Suprapubic skin (tissue), 4 donors: ENCODE data around the gene MRTO4. TPM values are rescaled to one million over a fixed set of nuclear protein-coding genes. Genes with fewer than 3 reads are reported as not detected.
"Not testable (repeated sequence)": the region's sequence is repeated elsewhere in the genome, so short reads cannot be mapped to it uniquely, and the experiment has no call there.

ENCODE experiments used
- DNase-seq, 2 donors: peaks; one replicate each; pipeline ENCODE4 v3.0.0-alpha.2; 2019; ENCODE audit warnings: low spot score in 2 of 2
- H3K27ac ChIP-seq: fragments of 200-600 bp; sonication (generic); one replicate; pipeline ENCODE4 v1.5.1; 2019
- H3K27me3 ChIP-seq: fragments of 200-600 bp; sonication (generic); one replicate; pipeline ENCODE4 v1.5.1; 2019
- H3K36me3 ChIP-seq: fragments of 200-600 bp; sonication (generic); one replicate; pipeline ENCODE4 v1.5.1; 2019
- H3K4me1 ChIP-seq: fragments of 200-600 bp; sonication (generic); one replicate; pipeline ENCODE4 v1.5.1; 2019
- H3K4me3 ChIP-seq: fragments of 200-600 bp; sonication (generic); one replicate; pipeline ENCODE4 v1.5.1; 2019; ENCODE audit warnings: mild to moderate bottlenecking
- H3K9me3 ChIP-seq: fragments of 200-600 bp; sonication (generic); one replicate; pipeline ENCODE4 v1.5.1; 2019
- CTCF ChIP-seq, 2 donors: fragments of 200-600 bp in 1 of 2; fragments of 450-650 bp in 1 of 2; sonication (generic) in 1 of 2; IDR thresholded peaks; one replicate each; pipeline ENCODE4 v1.5.1; 2016 to 2019; ENCODE audit warnings: antibody characterized with exemption in 2 of 2, mild to moderate bottlenecking in 1 of 2, moderate library complexity in 1 of 2
- EP300 ChIP-seq: sonication (generic); formaldehyde crosslinking; IDR thresholded peaks from one replicate; pipeline ENCODE4 v1.6.1; 2017; ENCODE audit warnings: antibody characterized with exemption
- POLR2A ChIP-seq, 2 donors: fragments of 450-650 bp; IDR thresholded peaks; one replicate each; pipeline ENCODE4 v1.6.1; 2017; ENCODE audit warnings: antibody characterized with exemption in 2 of 2, mild to moderate bottlenecking in 2 of 2, moderate library complexity in 2 of 2
- POLR2AphosphoS5 ChIP-seq, 3 donors: sonication (generic); formaldehyde crosslinking; IDR thresholded peaks; one replicate each; pipeline ENCODE4 v1.6.1; 2017; ENCODE audit warnings: antibody characterized with exemption in 3 of 3
- WGBS: methylation state at CpG from one replicate; pipeline ENCODE4 v1.1.5; 2018; 5-methylcytosine and 5-hydroxymethylcytosine counted together
- total RNA-seq, 4 donors: library from RNA; depleted of rRNA; stranded (reverse); fragments of >200 nt; gene quantifications; one replicate each; pipeline ENCODE4 v1.1.0, GENCODE V29; 2016

The MRTO4 gene
- total RNA-seq, 4 donors from 2014 or later = 13.2 to 32.4 (median 22.9) TPM

- no peaks in the 10 kb centered on the region for H3K27me3 ChIP-seq
- peaks cover 44% of the 10 kb centered on the region for H3K4me1 ChIP-seq
- H3K4me3 ChIP-seq = peak overlapping the region; percentile 92
- no peak for DNase-seq
- no peak for TF ChIP-seq POLR2A (IDR thresholded peaks at IDR 0.05)
- peak; percentile 30 for TF ChIP-seq EP300
- TF ChIP-seq POLR2AphosphoS5 (IDR thresholded peaks at IDR 0.05) = no peak
- no peak for TF ChIP-seq CTCF (IDR thresholded peaks at IDR 0.05)
- H3K36me3 ChIP-seq = peaks cover 17% of the 10 kb centered on the region
- H3K27ac ChIP-seq = peak overlapping the region; percentile 91
- H3K9me3 ChIP-seq = no peaks in the 10 kb centered on the region
- 18% methylated on average over 12 of the region's 12 CpGs for WGBS
Measured at GRCh38 chr1:19210772-19211549, 40.6 kb upstream of the MRTO4 start.

- no peak for TF ChIP-seq EP300
- TF ChIP-seq POLR2A (IDR thresholded peaks at IDR 0.05) = no peak
- TF ChIP-seq CTCF (IDR thresholded peaks at IDR 0.05) = no peak
- no peak for TF ChIP-seq POLR2AphosphoS5 (IDR thresholded peaks at IDR 0.05)
- no peak overlapping the region for H3K27ac ChIP-seq
- H3K27me3 ChIP-seq = no peaks in the 10 kb centered on the region
- DNase-seq = no peak
- peaks cover 37% of the 10 kb centered on the region for H3K4me1 ChIP-seq
- H3K36me3 ChIP-seq = peaks cover 26% of the 10 kb centered on the region
- H3K9me3 ChIP-seq = no peaks in the 10 kb centered on the region
- no peak overlapping the region for H3K4me3 ChIP-seq
Measured at GRCh38 chr1:19212167-19212566, 39.4 kb upstream of the MRTO4 start.

- Histone ChIP-seq H3K27me3 (no peaks in the 10 kb centered on the region), H3K4me3 (no peak overlapping the region), H3K36me3 (peaks cover 37% of the 10 kb centered on the region), H3K9me3 (no peaks in the 10 kb centered on the region), H3K27ac (no peak overlapping the region), H3K4me1 (peaks cover 26% of the 10 kb centered on the region)
- TF ChIP-seq POLR2AphosphoS5 (IDR thresholded peaks at IDR 0.05) (no peak), CTCF (IDR thresholded peaks at IDR 0.05) (no peak), POLR2A (IDR thresholded peaks at IDR 0.05) (no peak), EP300 (no peak)
- DNase-seq = no peak
- WGBS = 90% methylated on average over 1 of the region's 1 CpG
Measured at GRCh38 chr1:19213580-19213979, 38.0 kb upstream of the MRTO4 start.

GRCh38 chr1:19216585-19216984 lies 35.0 kb upstream of the MRTO4 start:
- H3K36me3 ChIP-seq = peaks cover 67% of the 10 kb centered on the region
- not testable (repeated sequence) for DNase-seq, H3K27me3 ChIP-seq, H3K27ac ChIP-seq, H3K4me1 ChIP-seq, H3K4me3 ChIP-seq, H3K9me3 ChIP-seq
- WGBS = 96% methylated on average over 4 of the region's 4 CpGs

GRCh38 chr1:19219451-19219850 lies 32.2 kb upstream of the MRTO4 start:
- no peak for DNase-seq
- no peak overlapping the region for H3K4me3 ChIP-seq
- peaks cover 86% of the 10 kb centered on the region for H3K36me3 ChIP-seq
- no peaks in the 10 kb centered on the region for H3K27me3 ChIP-seq
- WGBS = 84% methylated on average over 7 of the region's 7 CpGs
- TF ChIP-seq CTCF (IDR thresholded peaks at IDR 0.05) (no peak), EP300 (no peak), POLR2A (IDR thresholded peaks at IDR 0.05) (no peak), POLR2AphosphoS5 (IDR thresholded peaks at IDR 0.05) (no peak)
- no peaks in the 10 kb centered on the region for H3K9me3 ChIP-seq
- no peaks in the 10 kb centered on the region for H3K4me1 ChIP-seq
- H3K27ac ChIP-seq = no peak overlapping the region
